ENCODE data around the gene PPP1R13L.

PPP1R13L gene

GRCh38 chr19:45362291-45362690 is 42.6 kb downstream of the PPP1R13L start:
- TF ChIP-seq, protein P1, sequence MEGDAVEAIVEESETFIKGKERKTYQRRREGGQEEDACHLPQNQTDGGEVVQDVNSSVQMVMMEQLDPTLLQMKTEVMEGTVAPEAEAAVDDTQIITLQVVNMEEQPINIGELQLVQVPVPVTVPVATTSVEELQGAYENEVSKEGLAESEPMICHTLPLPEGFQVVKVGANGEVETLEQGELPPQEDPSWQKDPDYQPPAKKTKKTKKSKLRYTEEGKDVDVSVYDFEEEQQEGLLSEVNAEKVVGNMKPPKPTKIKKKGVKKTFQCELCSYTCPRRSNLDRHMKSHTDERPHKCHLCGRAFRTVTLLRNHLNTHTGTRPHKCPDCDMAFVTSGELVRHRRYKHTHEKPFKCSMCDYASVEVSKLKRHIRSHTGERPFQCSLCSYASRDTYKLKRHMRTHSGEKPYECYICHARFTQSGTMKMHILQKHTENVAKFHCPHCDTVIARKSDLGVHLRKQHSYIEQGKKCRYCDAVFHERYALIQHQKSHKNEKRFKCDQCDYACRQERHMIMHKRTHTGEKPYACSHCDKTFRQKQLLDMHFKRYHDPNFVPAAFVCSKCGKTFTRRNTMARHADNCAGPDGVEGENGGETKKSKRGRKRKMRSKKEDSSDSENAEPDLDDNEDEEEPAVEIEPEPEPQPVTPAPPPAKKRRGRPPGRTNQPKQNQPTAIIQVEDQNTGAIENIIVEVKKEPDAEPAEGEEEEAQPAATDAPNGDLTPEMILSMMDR (IDR thresholded peaks at IDR 0.05; ENCODE audit: low read depth, low read length, poor library complexity, severe bottlenecking) = no peak
- TF ChIP-seq EZH2phosphoT487 (IDR thresholded peaks at IDR 0.05; ENCODE audit: borderline replicate concordance, low read length) = no peak
- H3K27ac ChIP-seq (ENCODE audit: low read depth, low read length) = no peak overlapping the region
- H3K4me2 ChIP-seq (ENCODE audit: low read length) = no peak overlapping the region
- H3K36me3 ChIP-seq (ENCODE audit: control insufficient read depth, low read length) = peaks cover 7% of the 10 kb centered on the region
- no peak overlapping the region for H3K4me3 ChIP-seq (ENCODE audit: low read length)
- no peaks in the 10 kb centered on the region for H3K9me2 ChIP-seq (replicated peaks; ENCODE audit: control insufficient read depth, low read length)
- H4K20me1 ChIP-seq (ENCODE audit: control insufficient read depth, insufficient read depth, low read depth, low read length) = no peaks in the 10 kb centered on the region
- no peaks in the 10 kb centered on the region for H3K4me1 ChIP-seq (ENCODE audit: control insufficient read depth, low read length)
- H3K9me3 ChIP-seq (ENCODE audit: control insufficient read depth, insufficient read depth, low read length) = no peaks in the 10 kb centered on the region
- no peaks in the 10 kb centered on the region for H3K27me3 ChIP-seq (ENCODE audit: control insufficient read depth, low read length)
- no peaks in the 10 kb centered on the region for H3K79me2 ChIP-seq (ENCODE audit: control insufficient read depth, low read length)
- no peaks in the 10 kb centered on the region for H3F3A ChIP-seq (ENCODE audit: control insufficient read depth, insufficient read depth)

GRCh38 chr19:45361608-45362007 is 43.3 kb downstream of the PPP1R13L start:
- Histone ChIP-seq H4K20me1 (ENCODE audit: control insufficient read depth, insufficient read depth, low read depth, low read length) (no peaks in the 10 kb centered on the region), H3K27ac (ENCODE audit: low read depth, low read length) (no peak overlapping the region), H3K4me3 (ENCODE audit: low read length) (no peak overlapping the region), H3K36me3 (ENCODE audit: control insufficient read depth, low read length) (peaks cover 13% of the 10 kb centered on the region), H3K9me2 (replicated peaks; ENCODE audit: control insufficient read depth, low read length) (no peaks in the 10 kb centered on the region), H3K4me1 (ENCODE audit: control insufficient read depth, low read length) (no peaks in the 10 kb centered on the region), H3K4me2 (ENCODE audit: low read length) (no peak overlapping the region), H3K79me2 (ENCODE audit: control insufficient read depth, low read length) (no peaks in the 10 kb centered on the region), H3K9me3 (ENCODE audit: control insufficient read depth, insufficient read depth, low read length) (no peaks in the 10 kb centered on the region), H3K27me3 (ENCODE audit: control insufficient read depth, low read length) (no peaks in the 10 kb centered on the region), H3F3A (ENCODE audit: control insufficient read depth, insufficient read depth) (no peaks in the 10 kb centered on the region)
- no peak for TF ChIP-seq EZH2phosphoT487 (IDR thresholded peaks at IDR 0.05; ENCODE audit: borderline replicate concordance, low read length)
- TF ChIP-seq, protein P1 (IDR thresholded peaks at IDR 0.05; ENCODE audit: low read depth, low read length, poor library complexity, severe bottlenecking) = no peak

DNA sequence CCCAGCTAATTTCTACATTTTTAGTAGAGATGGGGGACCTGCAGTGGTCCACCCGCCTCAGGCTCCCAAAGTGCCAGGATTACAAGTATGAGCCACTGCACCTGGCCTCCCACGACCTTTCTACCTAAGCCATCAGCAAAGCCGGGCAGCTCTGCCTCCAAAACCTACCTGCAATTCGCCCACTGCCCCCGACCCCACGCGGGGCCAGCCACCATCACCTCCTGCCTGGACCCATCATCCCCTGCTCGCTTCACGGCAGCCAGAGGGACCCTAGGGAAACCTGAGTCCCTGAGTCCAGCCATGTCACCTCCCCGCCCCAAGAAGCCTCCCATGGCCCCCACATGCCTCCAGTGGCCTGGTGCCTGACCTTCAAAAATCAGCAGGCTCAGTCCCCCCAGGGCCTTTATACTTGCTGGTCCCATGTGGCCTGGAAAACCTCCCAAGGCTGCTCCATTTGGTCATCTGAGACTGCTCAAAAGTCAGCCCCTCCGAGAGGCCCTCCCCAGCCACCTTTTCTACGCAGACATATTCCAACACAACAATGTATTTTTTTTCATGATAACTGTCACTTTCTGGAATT is 46.6 kb downstream of the PPP1R13L start:
- Histone ChIP-seq H3K27ac (ENCODE audit: low read depth, low read length) (no peak overlapping the region), H3K4me2 (ENCODE audit: low read length) (no peak overlapping the region), H3K9me3 (ENCODE audit: control insufficient read depth, insufficient read depth, low read length) (no peaks in the 10 kb centered on the region), H4K20me1 (ENCODE audit: control insufficient read depth, insufficient read depth, low read depth, low read length) (no peaks in the 10 kb centered on the region), H3K4me3 (ENCODE audit: low read length) (no peak overlapping the region), H3K27me3 (ENCODE audit: control insufficient read depth, low read length) (no peaks in the 10 kb centered on the region), H3K79me2 (ENCODE audit: control insufficient read depth, low read length) (no peaks in the 10 kb centered on the region), H3K4me1 (ENCODE audit: control insufficient read depth, low read length) (no peaks in the 10 kb centered on the region), H3F3A (ENCODE audit: control insufficient read depth, insufficient read depth) (no peaks in the 10 kb centered on the region), H3K9me2 (replicated peaks; ENCODE audit: control insufficient read depth, low read length) (no peaks in the 10 kb centered on the region), H3K36me3 (ENCODE audit: control insufficient read depth, low read length) (peaks cover 19% of the 10 kb centered on the region)
- no peak for TF ChIP-seq EZH2phosphoT487 (IDR thresholded peaks at IDR 0.05; ENCODE audit: borderline replicate concordance, low read length)
- TF ChIP-seq, protein P1 (IDR thresholded peaks at IDR 0.05; ENCODE audit: low read depth, low read length, poor library complexity, severe bottlenecking) = no peak
